ENCODE data around the gene MED12L.

The MED12L gene

DNA sequence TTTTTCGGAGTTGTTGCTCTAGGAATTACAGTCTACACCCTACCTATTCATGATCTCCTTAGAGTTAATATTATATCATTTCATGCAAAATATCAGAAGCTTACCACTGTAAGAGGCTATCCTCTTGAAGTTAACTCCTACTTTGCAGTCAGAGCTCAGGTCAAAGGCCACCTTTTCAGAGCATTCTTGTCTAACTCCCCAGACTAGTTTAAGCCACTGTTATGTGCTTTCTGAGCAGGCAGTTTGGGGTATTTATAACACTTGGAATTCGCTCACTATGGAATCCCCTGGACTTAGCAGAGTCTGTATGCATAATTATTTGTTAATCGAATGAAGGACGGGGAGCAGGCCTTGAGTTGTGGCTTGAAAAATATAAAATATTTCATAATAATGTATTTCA is 21.7 kb downstream of the MED12L start:
- Histone ChIP-seq H3K9me3 (no peaks in the 10 kb centered on the region), H3K4me1 (peaks cover 12% of the 10 kb centered on the region), H3K27ac (no peak overlapping the region), H3K27me3 (no peaks in the 10 kb centered on the region), H3K4me2 (no peak overlapping the region), H3K9ac (no peak overlapping the region), H3K4me3 (no peak overlapping the region), H4K20me1 (no peaks in the 10 kb centered on the region), H3K36me3 (no peaks in the 10 kb centered on the region)
- TF ChIP-seq Cebpa-rat (IDR thresholded peaks at IDR 0.05): no peak

DNA sequence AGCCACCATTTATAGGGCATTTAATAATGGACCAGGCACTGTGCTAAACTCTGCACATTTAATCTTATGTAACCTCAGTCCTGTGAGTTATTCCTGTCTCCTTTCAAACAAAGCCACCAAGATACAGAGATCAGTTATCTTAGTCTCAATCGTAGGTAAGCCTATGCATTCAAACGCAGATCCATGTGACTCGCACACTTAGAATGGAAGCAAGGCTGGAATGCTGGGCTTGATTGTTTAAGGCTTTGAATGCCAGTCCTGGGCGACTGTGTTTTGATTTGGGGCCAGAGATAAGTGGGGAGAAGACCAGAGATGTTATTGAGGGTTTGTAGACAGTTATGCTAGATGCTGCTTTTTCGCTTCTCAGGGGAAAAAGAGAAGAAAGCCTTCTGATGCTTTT is 22.2 kb downstream of the MED12L start:
- H3K36me3 ChIP-seq: no peaks in the 10 kb centered on the region
- no peaks in the 10 kb centered on the region for H3K27me3 ChIP-seq
- no peak for TF ChIP-seq Cebpa-rat (IDR thresholded peaks at IDR 0.05)
- H3K27ac ChIP-seq: no peak overlapping the region
- H4K20me1 ChIP-seq: no peaks in the 10 kb centered on the region
- no peak overlapping the region for H3K9ac ChIP-seq
- H3K4me3 ChIP-seq: no peak overlapping the region
- H3K4me1 ChIP-seq: peaks cover 16% of the 10 kb centered on the region
- no peaks in the 10 kb centered on the region for H3K9me3 ChIP-seq
- no peak overlapping the region for H3K4me2 ChIP-seq

DNA sequence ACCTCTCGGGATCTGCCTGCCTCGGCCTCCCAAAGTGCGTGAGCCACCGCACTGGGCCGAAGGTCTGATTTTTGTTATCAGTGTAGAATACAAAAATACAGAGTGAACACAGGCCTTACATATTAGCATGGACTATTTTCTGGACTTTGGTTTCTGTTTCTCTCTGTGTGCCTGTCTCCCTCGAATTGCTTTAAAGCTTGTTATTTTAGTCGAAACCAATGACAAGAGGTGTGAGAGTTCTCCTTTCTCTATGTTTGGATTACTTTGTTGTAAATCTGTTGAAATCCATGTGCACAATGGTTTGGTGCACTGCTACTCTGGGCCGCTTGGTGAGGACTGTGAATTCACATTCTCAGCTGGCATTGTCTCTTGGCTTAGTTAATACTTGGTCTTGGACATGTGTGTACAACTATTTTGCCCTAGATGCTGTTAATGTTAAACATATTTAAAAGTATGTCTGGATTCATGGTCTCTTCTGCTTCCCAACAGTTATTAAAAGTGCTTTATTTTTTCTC is 23.9 kb downstream of the MED12L start:
- Histone ChIP-seq H3K9me3 (no peaks in the 10 kb centered on the region), H3K4me1 (peaks cover 16% of the 10 kb centered on the region), H3K36me3 (no peaks in the 10 kb centered on the region), H4K20me1 (no peaks in the 10 kb centered on the region), H3K27me3 (no peaks in the 10 kb centered on the region), H3K27ac (no peak overlapping the region), H3K4me3 (no peak overlapping the region), H3K4me2 (no peak overlapping the region), H3K9ac (no peak overlapping the region)
- TF ChIP-seq Cebpa-rat (IDR thresholded peaks at IDR 0.05): no peak

DNA sequence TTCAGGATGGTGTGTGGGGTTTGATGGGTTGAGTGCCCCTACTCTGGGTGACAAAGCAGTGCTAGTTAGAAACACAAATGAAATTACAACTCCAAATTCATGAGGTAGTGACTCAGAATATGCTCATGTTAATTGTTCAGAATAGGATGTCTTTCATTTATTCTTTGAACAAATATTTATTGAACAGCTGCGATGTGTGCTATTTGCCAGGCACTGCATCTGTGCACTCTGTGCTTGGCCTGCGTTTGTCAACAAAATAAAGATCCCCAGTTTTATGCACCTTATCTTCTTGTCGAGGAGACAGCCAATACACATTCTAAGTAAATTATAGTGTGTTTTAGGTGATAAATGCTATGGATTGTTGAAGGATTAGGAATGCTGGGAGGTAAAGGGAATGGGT is 27.3 kb downstream of the MED12L start:
- no peak for TF ChIP-seq Cebpa-rat (IDR thresholded peaks at IDR 0.05)
- Histone ChIP-seq H3K4me3 (no peak overlapping the region), H3K4me1 (peaks cover 16% of the 10 kb centered on the region), H4K20me1 (no peaks in the 10 kb centered on the region), H3K36me3 (no peaks in the 10 kb centered on the region), H3K27ac (no peak overlapping the region), H3K9me3 (no peaks in the 10 kb centered on the region), H3K27me3 (no peaks in the 10 kb centered on the region), H3K9ac (no peak overlapping the region), H3K4me2 (no peak overlapping the region)

DNA sequence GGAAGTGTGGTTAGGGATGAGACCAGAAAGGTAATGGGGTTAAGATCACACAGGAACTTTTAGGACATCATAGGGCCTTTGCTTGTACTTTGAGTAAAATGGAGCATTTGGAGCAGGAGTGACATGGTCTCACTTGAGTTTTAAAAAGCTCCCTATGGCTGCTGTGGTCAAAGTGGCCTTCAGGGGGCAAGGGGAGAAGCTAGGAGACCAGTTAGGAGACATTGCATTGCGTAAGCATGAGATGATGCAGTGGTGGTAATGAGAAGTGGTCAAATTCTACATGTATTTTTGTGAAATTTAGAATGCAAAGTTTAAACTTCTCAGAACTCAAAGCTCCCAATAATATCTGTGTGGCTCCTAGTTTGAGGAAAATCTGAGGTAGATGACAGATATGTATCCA is 27.9 kb downstream of the MED12L start:
- no peaks in the 10 kb centered on the region for H3K27me3 ChIP-seq
- no peaks in the 10 kb centered on the region for H3K36me3 ChIP-seq
- H3K27ac ChIP-seq: no peak overlapping the region
- H4K20me1 ChIP-seq: no peaks in the 10 kb centered on the region
- no peak overlapping the region for H3K4me3 ChIP-seq
- H3K9ac ChIP-seq: no peak overlapping the region
- H3K4me1 ChIP-seq: peaks cover 16% of the 10 kb centered on the region
- TF ChIP-seq Cebpa-rat (IDR thresholded peaks at IDR 0.05): no peak
- H3K4me2 ChIP-seq: no peak overlapping the region
- H3K9me3 ChIP-seq: no peaks in the 10 kb centered on the region

DNA sequence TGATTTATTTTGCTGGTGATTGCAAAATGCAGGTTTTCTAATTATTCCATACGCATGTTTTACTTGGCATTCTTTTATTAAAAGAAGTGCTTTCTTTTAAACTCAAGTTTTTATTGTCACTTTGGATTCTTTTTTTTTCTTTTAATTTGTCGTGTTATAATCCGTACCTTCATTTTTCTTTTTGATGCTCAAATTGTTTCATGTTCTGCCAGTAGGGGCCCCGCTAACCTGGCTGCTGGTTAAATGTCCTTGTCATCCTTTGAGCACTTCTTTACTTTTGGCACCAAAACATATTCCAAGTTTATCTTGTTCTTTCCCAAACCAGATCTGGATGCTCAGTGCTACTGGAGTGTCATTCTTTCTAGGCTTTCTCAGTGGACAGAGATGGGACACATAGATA is 31.6 kb downstream of the MED12L start:
- Histone ChIP-seq H3K27ac (no peak overlapping the region), H3K9me3 (no peaks in the 10 kb centered on the region), H4K20me1 (no peaks in the 10 kb centered on the region), H3K9ac (no peak overlapping the region), H3K27me3 (no peaks in the 10 kb centered on the region), H3K36me3 (no peaks in the 10 kb centered on the region; the same call in 1 of the 2 replicates), H3K4me3 (no peak overlapping the region), H3K4me1 (peaks cover 6% of the 10 kb centered on the region), H3K4me2 (no peak overlapping the region)
- no peak for TF ChIP-seq Cebpa-rat (IDR thresholded peaks at IDR 0.05)

DNA sequence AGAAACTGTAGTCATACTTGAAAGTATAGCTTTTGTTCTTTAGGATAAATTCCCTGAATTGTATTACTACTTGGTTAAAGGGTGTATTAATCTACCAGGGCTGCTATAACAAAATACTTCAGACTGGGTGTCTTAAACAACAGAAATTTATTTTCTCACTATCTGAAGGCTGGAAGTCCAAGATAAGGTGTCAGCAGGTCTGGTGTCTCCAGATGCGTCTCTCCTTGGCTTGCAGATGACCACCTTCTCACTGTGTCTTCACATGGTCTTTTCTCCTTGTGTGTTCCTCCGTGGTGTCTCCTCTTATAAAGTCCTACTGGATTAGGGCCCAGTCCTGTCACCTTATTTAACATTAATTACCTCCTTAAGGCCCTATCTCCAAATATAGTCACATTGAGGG is 33.7 kb downstream of the MED12L start:
- H3K4me1 ChIP-seq: no peaks in the 10 kb centered on the region
- no peaks in the 10 kb centered on the region for H4K20me1 ChIP-seq
- no peak overlapping the region for H3K9ac ChIP-seq
- H3K9me3 ChIP-seq: no peaks in the 10 kb centered on the region
- peaks cover 12% of the 10 kb centered on the region for H3K36me3 ChIP-seq
- no peak overlapping the region for H3K4me3 ChIP-seq
- no peaks in the 10 kb centered on the region for H3K27me3 ChIP-seq
- H3K4me2 ChIP-seq: no peak overlapping the region
- no peak for TF ChIP-seq Cebpa-rat (IDR thresholded peaks at IDR 0.05)
- H3K27ac ChIP-seq: no peak overlapping the region

DNA sequence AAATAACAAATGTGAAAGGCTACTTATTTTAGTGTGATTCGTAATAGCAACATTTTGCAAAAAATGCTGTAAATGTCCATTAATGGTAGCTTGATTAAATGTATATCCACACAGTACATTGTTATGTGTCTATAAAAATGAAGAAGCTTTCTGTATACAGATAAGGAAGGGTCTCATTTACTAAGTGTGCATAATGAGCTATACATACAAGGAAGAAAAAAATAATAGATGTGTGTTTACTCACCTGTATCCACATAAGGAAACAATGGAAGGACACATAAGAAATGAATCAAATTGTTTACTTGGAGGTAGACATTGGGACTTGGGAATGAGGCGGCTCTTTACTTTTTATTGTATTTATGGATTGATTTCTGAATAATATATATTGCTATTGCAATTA is 34.9 kb downstream of the MED12L start:
- Histone ChIP-seq H3K9ac (no peak overlapping the region), H3K27ac (no peak overlapping the region), H3K4me2 (no peak overlapping the region), H4K20me1 (no peaks in the 10 kb centered on the region), H3K4me1 (no peaks in the 10 kb centered on the region), H3K9me3 (no peaks in the 10 kb centered on the region), H3K36me3 (peaks cover 20% of the 10 kb centered on the region), H3K27me3 (no peaks in the 10 kb centered on the region), H3K4me3 (no peak overlapping the region)
- no peak for TF ChIP-seq Cebpa-rat (IDR thresholded peaks at IDR 0.05)

DNA sequence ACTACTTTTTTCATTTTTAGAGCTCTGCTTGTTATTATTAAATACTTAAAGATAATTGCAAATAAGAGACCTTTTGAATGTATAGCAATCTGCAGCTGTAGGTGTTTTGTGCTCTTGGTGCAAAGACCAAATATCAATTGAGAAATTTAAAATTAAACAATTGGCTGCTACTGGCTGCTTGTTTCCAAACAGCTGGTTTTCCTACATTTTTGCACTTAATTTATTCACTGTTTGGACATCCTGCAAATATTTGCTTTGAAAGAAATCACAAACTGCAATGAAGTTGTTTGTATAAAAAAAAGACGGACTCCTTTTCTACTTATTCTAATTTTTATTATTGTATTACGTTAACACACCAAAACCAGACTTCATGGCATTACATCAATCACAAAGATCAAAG is 35.6 kb downstream of the MED12L start:
- Histone ChIP-seq H3K27me3 (no peaks in the 10 kb centered on the region), H3K4me1 (no peaks in the 10 kb centered on the region), H4K20me1 (no peaks in the 10 kb centered on the region), H3K4me2 (no peak overlapping the region), H3K9ac (no peak overlapping the region), H3K9me3 (no peaks in the 10 kb centered on the region), H3K36me3 (peaks cover 20% of the 10 kb centered on the region), H3K27ac (no peak overlapping the region), H3K4me3 (no peak overlapping the region)
- no peak for TF ChIP-seq Cebpa-rat (IDR thresholded peaks at IDR 0.05)

DNA sequence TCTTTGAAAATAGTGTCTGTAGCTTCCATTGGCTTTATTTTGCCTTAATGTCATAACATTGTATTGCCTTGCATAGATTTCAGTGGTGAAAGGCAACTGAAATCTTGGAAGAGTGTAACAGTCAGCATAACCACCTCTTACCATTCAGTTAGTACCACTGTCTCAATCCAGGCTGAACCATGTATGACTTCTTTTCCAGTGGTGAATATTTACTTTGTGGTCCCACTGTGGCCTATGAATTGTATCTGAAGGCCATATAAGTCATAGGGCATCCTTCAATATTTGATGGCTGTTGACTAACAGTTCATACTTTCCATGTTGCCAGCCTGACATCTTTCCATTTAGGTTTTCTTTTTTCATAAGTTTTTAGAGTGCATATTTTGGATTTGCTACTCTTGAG is 38.4 kb downstream of the MED12L start:
- no peak for TF ChIP-seq Cebpa-rat (IDR thresholded peaks at IDR 0.05)
- Histone ChIP-seq H3K27ac (no peak overlapping the region), H3K36me3 (peaks cover 25% of the 10 kb centered on the region), H3K4me1 (no peaks in the 10 kb centered on the region), H4K20me1 (no peaks in the 10 kb centered on the region), H3K27me3 (no peaks in the 10 kb centered on the region), H3K4me3 (no peak overlapping the region), H3K9me3 (no peaks in the 10 kb centered on the region), H3K9ac (no peak overlapping the region), H3K4me2 (no peak overlapping the region)

DNA sequence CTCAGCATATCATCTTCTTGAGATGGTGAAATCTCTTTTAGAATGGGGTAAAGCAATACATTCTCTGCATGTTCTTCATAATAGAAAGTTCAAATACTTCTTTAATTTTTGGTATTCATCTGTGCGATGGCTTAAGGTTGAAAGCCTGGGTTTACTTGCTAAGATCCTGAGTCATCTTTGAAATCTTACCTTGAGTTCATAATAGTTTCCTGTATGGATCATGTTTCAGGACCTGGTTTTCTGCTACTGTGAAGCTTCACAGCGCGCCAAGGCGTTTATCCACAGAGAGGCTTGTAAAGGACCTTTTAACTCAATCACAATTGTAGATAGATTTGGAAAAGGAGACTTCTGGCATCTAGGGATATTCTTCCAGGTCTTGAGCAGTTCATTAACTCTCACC is 39.0 kb downstream of the MED12L start:
- Histone ChIP-seq H3K9me3 (no peaks in the 10 kb centered on the region), H3K9ac (no peak overlapping the region), H3K4me1 (no peaks in the 10 kb centered on the region), H3K27ac (no peak overlapping the region), H3K4me2 (no peak overlapping the region), H4K20me1 (no peaks in the 10 kb centered on the region), H3K4me3 (no peak overlapping the region), H3K27me3 (no peaks in the 10 kb centered on the region), H3K36me3 (peaks cover 25% of the 10 kb centered on the region)
- TF ChIP-seq Cebpa-rat (IDR thresholded peaks at IDR 0.05): no peak

Data from BLaER1 (cell line).